Anterior cingulate cortex (tissue), 58 donors: Measurements from ENCODE around the gene CCND2.
A peak's percentile ranks its signal among the peaks of the same experiment; 100 is the strongest.

Experiments used
- DNase-seq, 58 donors: peaks; one replicate each; lab custom pipeline; 2025; lab: John Stamatoyannopoulos, UW

Gene CCND2

GRCh38 chr12:4288296-4289131 lies 15.0 kb downstream of the CCND2 start:
- DNase-seq, result peak in 4 of 58 donors; percentile 22 to 49 (median 22)

GRCh38 chr12:4289231-4289878 lies 15.8 kb downstream of the CCND2 start:
- DNase-seq, result peak in 6 of 58 donors; percentile 30 to 51 (median 42)

- no peak for DNase-seq
Measured at GRCh38 chr12:4289998-4290790, 16.6 kb downstream of the CCND2 start.

- no peak for DNase-seq
Measured at GRCh38 chr12:4292341-4293073, 18.9 kb downstream of the CCND2 start.

- peak in 2 of 58 donors; percentile 52 to 64 for DNase-seq
Measured at GRCh38 chr12:4293299-4293965, 19.9 kb downstream of the CCND2 start.

- peak in 15 of 58 donors; percentile 16 to 75 (median 42) for DNase-seq
Measured at GRCh38 chr12:4293966-4294505, 20.5 kb downstream of the CCND2 start.

- DNase-seq, result no peak
Measured at GRCh38 chr12:4296751-4297150, 23.2 kb downstream of the CCND2 start.

- DNase-seq, result no peak
Measured at GRCh38 chr12:4297617-4298016, 24.1 kb downstream of the CCND2 start.

GRCh38 chr12:4300883-4301282 lies 27.3 kb downstream of the CCND2 start:
- no peak for DNase-seq

- no peak for DNase-seq
Measured at GRCh38 chr12:4301932-4302501, 28.5 kb downstream of the CCND2 start.

GRCh38 chr12:4302881-4303280 lies 29.3 kb downstream of the CCND2 start:
- no peak for DNase-seq

GRCh38 chr12:4303750-4304149 lies 30.2 kb downstream of the CCND2 start:
- DNase-seq, result no peak

GRCh38 chr12:4307593-4308333 lies 34.2 kb downstream of the CCND2 start:
- DNase-seq, result peak in 44 of 58 donors; percentile 18 to 77 (median 44)

GRCh38 chr12:4308334-4308950 lies 34.9 kb downstream of the CCND2 start:
- DNase-seq, result no peak

GRCh38 chr12:4311776-4312175 lies 38.2 kb downstream of the CCND2 start:
- DNase-seq, result no peak

- no peak for DNase-seq
Measured at GRCh38 chr12:4312251-4312650, 38.7 kb downstream of the CCND2 start.

- no peak for DNase-seq
Measured at GRCh38 chr12:4320497-4320852, 46.9 kb downstream of the CCND2 start.
